WTC11 (cell line): Measurements from ENCODE around the gene CCSER1. TPM values are rescaled to one million over a fixed set of nuclear protein-coding genes. Genes with fewer than 3 reads are reported as not detected.
"Not testable (repeated sequence)": the region's sequence is repeated elsewhere in the genome, so short reads cannot be mapped to it uniquely, and the experiment has no call there.

Experiments used
- ATAC-seq: fragments of 200-7000 bp; cut with Tn5 transposase; 2 replicates; pipeline ENCODE4 v1.10.0; 2021; ENCODE audit warnings: mild to moderate bottlenecking, moderate library complexity
- CTCF ChIA-PET: fragments of 300-600 bp; sonication (Branson Sonifier 250); formaldehyde crosslinking; loops from one replicate; lab custom pipeline; 2021; ENCODE audit warnings: antibody characterized with exemption; lab: Charles Lee
- POLR2A ChIA-PET: fragments of 350-600 bp; sonication (Branson Sonifier 250); formaldehyde crosslinking; loops from one replicate; lab custom pipeline; 2021; ENCODE audit warnings: antibody characterized with exemption; lab: Charles Lee
- DNase-seq: peaks from one replicate; pipeline ENCODE4 v3.0.0; 2021; ENCODE audit warnings: low spot score
- H3K27ac Mint-ChIP-seq: 2 replicates; pipeline ENCODE4 v1.8.0; 2021; ENCODE audit warnings: mixed read lengths
- H3K27me3 Mint-ChIP-seq: 2 replicates; pipeline ENCODE4 v1.8.0; 2021; ENCODE audit warnings: low read depth, mild to moderate bottlenecking, moderate library complexity, mixed read lengths
- H3K36me3 Mint-ChIP-seq: 2 replicates; pipeline ENCODE4 v1.8.0; 2021; ENCODE audit warnings: mixed read lengths
- H3K4me1 Mint-ChIP-seq: 2 replicates; pipeline ENCODE4 v1.8.0; 2022; ENCODE audit warnings: mixed read lengths
- H3K4me3 Mint-ChIP-seq: 2 replicates; pipeline ENCODE4 v1.8.0; 2021; ENCODE audit warnings: mild to moderate bottlenecking, moderate library complexity, mixed read lengths
- H3K9me3 Mint-ChIP-seq: 2 replicates; pipeline ENCODE4 v1.8.0; 2021; ENCODE audit warnings: mixed read lengths
- AR ChIP-seq: fragments of 250-450 bp; sonication (Bioruptor Pico); IDR thresholded peaks from 2 replicates; pipeline ENCODE4 v1.9.0; 2021; ENCODE audit warnings: mild to moderate bottlenecking
- ELF4 ChIP-seq: sonication (generic); formaldehyde crosslinking; IDR thresholded peaks from 2 replicates; pipeline ENCODE4 v1.8.1; 2022; ENCODE audit warnings: low read depth, mild to moderate bottlenecking, moderate library complexity, missing genetic modification reagents
- EMX1 ChIP-seq: fragments of 250-450 bp; sonication (Bioruptor Pico); IDR thresholded peaks from 2 replicates; pipeline ENCODE4 v1.8.0; 2021; ENCODE audit warnings: mild to moderate bottlenecking
- ERG ChIP-seq: fragments of 250-450 bp; sonication (Bioruptor Pico); IDR thresholded peaks from 2 replicates; pipeline ENCODE4 v1.8.0; 2021; ENCODE audit warnings: mild to moderate bottlenecking
- FOXK1 ChIP-seq: sonication (generic); formaldehyde crosslinking; IDR thresholded peaks from 2 replicates; pipeline ENCODE4 v1.8.0; 2022; ENCODE audit warnings: mild to moderate bottlenecking, moderate library complexity, missing genetic modification reagents
- GABPB1 ChIP-seq: sonication (generic); formaldehyde crosslinking; IDR thresholded peaks from 2 replicates; pipeline ENCODE4 v1.8.1; 2023; ENCODE audit warnings: mild to moderate bottlenecking, missing genetic modification reagents
- HMGA2 ChIP-seq: fragments of 250-450 bp; sonication (Bioruptor Pico); IDR thresholded peaks from 2 replicates; pipeline ENCODE4 v1.4.0; 2021; ENCODE audit warnings: mild to moderate bottlenecking, moderate library complexity
- NFATC4 ChIP-seq: fragments of 250-450 bp; sonication (Bioruptor Pico); IDR thresholded peaks from 2 replicates; pipeline ENCODE4 v1.9.0; 2021; ENCODE audit warnings: mild to moderate bottlenecking
- NFE2L1 ChIP-seq: sonication (generic); formaldehyde crosslinking; IDR thresholded peaks from 2 replicates; pipeline ENCODE4 v1.8.1; 2023; ENCODE audit warnings: missing genetic modification reagents
- PREB ChIP-seq: sonication (generic); formaldehyde crosslinking; IDR thresholded peaks from 2 replicates; pipeline ENCODE4 v1.8.1; 2022; ENCODE audit warnings: mild to moderate bottlenecking, missing genetic modification reagents, moderate library complexity, borderline replicate concordance
- TEAD1 ChIP-seq: sonication (generic); formaldehyde crosslinking; IDR thresholded peaks from 2 replicates; pipeline ENCODE4 v1.8.0; 2022; ENCODE audit warnings: mild to moderate bottlenecking, missing genetic modification reagents
- USF2 ChIP-seq: sonication (generic); formaldehyde crosslinking; IDR thresholded peaks from 2 replicates; pipeline ENCODE4 v1.8.1; 2023; ENCODE audit warnings: mild to moderate bottlenecking, missing genetic modification reagents, moderate library complexity
- ZMAT4 ChIP-seq: fragments of 250-450 bp; sonication (Bioruptor Pico); IDR thresholded peaks from 2 replicates; pipeline ENCODE4 v1.9.0; 2021; ENCODE audit warnings: mild to moderate bottlenecking
- ZNF416 ChIP-seq: fragments of 250-450 bp; sonication (Bioruptor Pico); IDR thresholded peaks from 2 replicates; pipeline ENCODE4 v1.9.0; 2021; ENCODE audit warnings: mild to moderate bottlenecking, inconsistent platforms
- ZNF425 ChIP-seq: fragments of 250-450 bp; sonication (Bioruptor Pico); conservative IDR thresholded peaks from 2 replicates; pipeline ENCODE4 v1.9.0; 2021; ENCODE audit warnings: mild to moderate bottlenecking
- ZNF512 ChIP-seq: sonication (generic); formaldehyde crosslinking; IDR thresholded peaks from 2 replicates; pipeline ENCODE4 v1.8.1; 2022; ENCODE audit warnings: missing genetic modification reagents, borderline replicate concordance
- ZNF671 ChIP-seq: fragments of 250-450 bp; sonication (Bioruptor Pico); IDR thresholded peaks from 2 replicates; pipeline ENCODE4 v1.8.0; 2021; ENCODE audit warnings: mild to moderate bottlenecking
- total RNA-seq: library from RNA; stranded (reverse); gene quantifications from 3 replicates; pipeline ENCODE4 v1.2.3, GENCODE V29; 2021

The CCSER1 gene
- total RNA-seq, 1 experiment from 2014 or later, result 0.87 TPM

GRCh38 chr4:91622925-91623602 lies 1495.9 kb downstream of the CCSER1 start (continued):
- TF ChIP-seq PREB (CRISPR knock-in tag), result no peak
- TF ChIP-seq GABPB1 (CRISPR knock-in tag), result no peak

GRCh38 chr4:91623603-91623967 lies 1496.4 kb downstream of the CCSER1 start:
- ATAC-seq, result peak; percentile 73
- H3K27me3 Mint-ChIP-seq, result not testable (repeated sequence)

GRCh38 chr4:91630054-91630453 lies 1502.9 kb downstream of the CCSER1 start:
- Mint-ChIP-seq H3K9me3 (peaks cover 6% of the 10 kb centered on the region), H3K4me1 (peaks cover 44% of the 10 kb centered on the region), H3K27ac (peak overlapping the region; percentile 90), H3K4me3 (peak overlapping the region; percentile 100; the same call in 1 of the 2 replicates), H3K27me3 (no peaks in the 10 kb centered on the region; the same call in 1 of the 2 replicates)
- no peak for ATAC-seq
- ChIA-PET POLR2A (no interaction called here), CTCF (no interaction called here)
- no peak for DNase-seq
- TF ChIP-seq ZNF512 (CRISPR knock-in tag), result no peak
- TF ChIP-seq ZNF671 (CRISPR knock-in tag), result peak; percentile 89; the same call in 1 of the 2 replicates
- no peak for TF ChIP-seq NFE2L1 (CRISPR knock-in tag)
- TF ChIP-seq ZNF425 (CRISPR knock-in tag), result peak; percentile 94
- TF ChIP-seq EMX1, result 0 out of 2 replicates have a peak, but pooled peaks have one; percentile 49
- peak; percentile 91; the same call in 1 of the 2 replicates for TF ChIP-seq ZNF416
- TF ChIP-seq ELF4 (CRISPR knock-in tag), result no peak
- TF ChIP-seq AR (CRISPR knock-in tag), result peak; percentile 48; the same call in 1 of the 2 replicates
- TF ChIP-seq NFATC4 (CRISPR knock-in tag), result peak; percentile 93
- TF ChIP-seq ERG (CRISPR knock-in tag), result peak; percentile 35; the same call in 1 of the 2 replicates
- no peak for TF ChIP-seq FOXK1 (CRISPR knock-in tag)
- no peak for TF ChIP-seq HMGA2 (CRISPR knock-in tag)
- TF ChIP-seq, all 79 proteins: peak for 7
- peaks cover 60% of the 10 kb centered on the region for H3K36me3 Mint-ChIP-seq

More at GRCh38 chr4:91623603-91623967, 1496.4 kb downstream of the CCSER1 start:
- DNase-seq, CTCF ChIA-PET, H3K9me3 Mint-ChIP-seq, POLR2A ChIA-PET: not testable (repeated sequence)
- peaks cover 61% of the 10 kb centered on the region for H3K36me3 Mint-ChIP-seq
- peaks cover 51% of the 10 kb centered on the region for H3K4me1 Mint-ChIP-seq
- H3K27ac Mint-ChIP-seq, result peak overlapping the region; percentile 100
- H3K4me3 Mint-ChIP-seq, result peak overlapping the region; percentile 100
- peak; percentile 10; the same call in 1 of the 2 replicates for TF ChIP-seq USF2 (CRISPR knock-in tag)
- TF ChIP-seq FOXK1 (CRISPR knock-in tag), result peak; percentile 40; the same call in 1 of the 2 replicates
- TF ChIP-seq ZMAT4, result peak; percentile 65; the same call in 1 of the 2 replicates
- TF ChIP-seq TEAD1, result peak; percentile 90; the same call in 1 of the 2 replicates
